ENCODE data around the gene DDO. TPM values are rescaled to one million over a fixed set of nuclear protein-coding genes. Genes with fewer than 3 reads are reported as not detected.

Gene DDO
- polyA plus RNA-seq, 1 donor from 2014 or later, result not detected

- H3K9me2 ChIP-seq (ENCODE audit: insufficient read depth, low read length), result no peaks in the 10 kb centered on the region
- no peak overlapping the region for H3K4me3 ChIP-seq (ENCODE audit: low read length)
- H3K79me2 ChIP-seq (replicated peaks; ENCODE audit: insufficient read depth, low read length), result no peaks in the 10 kb centered on the region
- no peak overlapping the region for H2AFZ ChIP-seq (ENCODE audit: low read depth, low read length)
- H3K4me2 ChIP-seq (ENCODE audit: low read length), result no peak overlapping the region
- H3K36me3 ChIP-seq (ENCODE audit: insufficient read depth, low read length), result no peaks in the 10 kb centered on the region
- H3K9me3 ChIP-seq (ENCODE audit: low read length), result peaks cover 3% of the 10 kb centered on the region
- peaks cover 18% of the 10 kb centered on the region for H3K27me3 ChIP-seq (ENCODE audit: insufficient read depth, low read depth, low read length)
- H4K20me1 ChIP-seq (ENCODE audit: insufficient read depth), result no peaks in the 10 kb centered on the region
- no peaks in the 10 kb centered on the region for H3F3A ChIP-seq (ENCODE audit: insufficient read depth, low read length, poor library complexity, severe bottlenecking)
- H3K9ac ChIP-seq (ENCODE audit: low read length), result no peak overlapping the region
- no peak for TF ChIP-seq TAF1 (IDR thresholded peaks at IDR 0.05; ENCODE audit: low read depth)
- no peak for TF ChIP-seq POLR2AphosphoS5 (IDR thresholded peaks at IDR 0.05)
- TF ChIP-seq MXI1 (conservative IDR thresholded peaks at IDR 0.05; ENCODE audit: poor library complexity, severe bottlenecking), result no peak
- no peak for TF ChIP-seq CTCF (IDR thresholded peaks at IDR 0.05; ENCODE audit: poor library complexity, severe bottlenecking)
- no peak for TF ChIP-seq SMC3 (conservative IDR thresholded peaks at IDR 0.05; ENCODE audit: poor library complexity)
- no peak for TF ChIP-seq RAD21 (conservative IDR thresholded peaks at IDR 0.05)
- H3K27ac ChIP-seq (ENCODE audit: low read length), result no peak overlapping the region
Measured at GRCh38 chr6:110360676-110361075, 54.7 kb downstream of the DDO start.

GRCh38 chr6:110359556-110359955 is 55.8 kb downstream of the DDO start:
- Histone ChIP-seq H2AFZ (ENCODE audit: low read depth, low read length) (no peak overlapping the region), H3K4me2 (ENCODE audit: low read length) (no peak overlapping the region), H3K36me3 (ENCODE audit: insufficient read depth, low read length) (no peaks in the 10 kb centered on the region), H3K9ac (ENCODE audit: low read length) (no peak overlapping the region), H3F3A (ENCODE audit: insufficient read depth, low read length, poor library complexity, severe bottlenecking) (no peaks in the 10 kb centered on the region), H3K27ac (ENCODE audit: low read length) (no peak overlapping the region), H3K9me2 (ENCODE audit: insufficient read depth, low read length) (no peaks in the 10 kb centered on the region), H3K79me2 (replicated peaks; ENCODE audit: insufficient read depth, low read length) (no peaks in the 10 kb centered on the region), H4K20me1 (ENCODE audit: insufficient read depth) (no peaks in the 10 kb centered on the region), H3K9me3 (ENCODE audit: low read length) (peaks cover 3% of the 10 kb centered on the region), H3K27me3 (ENCODE audit: insufficient read depth, low read depth, low read length) (peaks cover 18% of the 10 kb centered on the region), H3K4me3 (ENCODE audit: low read length) (no peak overlapping the region)
- TF ChIP-seq TAF1 (IDR thresholded peaks at IDR 0.05; ENCODE audit: low read depth) (no peak), CTCF (IDR thresholded peaks at IDR 0.05; ENCODE audit: poor library complexity, severe bottlenecking) (no peak), EZH2 (IDR thresholded peaks at IDR 0.05; ENCODE audit: borderline replicate concordance, insufficient read depth, low read length, poor library complexity, severe bottlenecking) (no peak), EP300 (conservative IDR thresholded peaks at IDR 0.05; ENCODE audit: poor library complexity, severe bottlenecking) (no peak), SMC3 (conservative IDR thresholded peaks at IDR 0.05; ENCODE audit: poor library complexity) (no peak), MXI1 (conservative IDR thresholded peaks at IDR 0.05; ENCODE audit: poor library complexity, severe bottlenecking) (no peak), RAD21 (conservative IDR thresholded peaks at IDR 0.05) (no peak), POLR2AphosphoS5 (IDR thresholded peaks at IDR 0.05) (no peak), REST (IDR thresholded peaks at IDR 0.05; ENCODE audit: borderline replicate concordance) (no peak)

All from neural cell (in vitro differentiated cells).